ENCODE results near the gene TMEM117.

DNA sequence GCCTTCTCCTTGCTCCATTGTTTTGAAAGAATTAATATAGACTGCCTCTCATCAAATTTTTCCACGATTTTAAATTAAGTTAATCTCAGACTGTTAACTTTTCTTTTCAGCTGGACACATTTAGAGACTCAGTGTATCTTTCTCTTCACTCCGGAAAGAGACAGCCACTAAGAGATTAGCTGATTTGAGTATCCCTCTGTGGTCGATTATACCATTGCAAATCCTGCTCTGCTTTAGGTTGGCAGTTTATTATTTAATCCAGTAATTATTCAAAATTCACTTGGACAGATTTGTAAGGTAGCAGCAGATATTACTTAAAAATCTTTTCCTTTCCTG is 29.2 kb upstream of the TMEM117 start:
- TF ChIP-seq CTCF (IDR thresholded peaks at IDR 0.05) (no peak), POLR2A (IDR thresholded peaks at IDR 0.05) (no peak)

Data from esophagus squamous epithelium (tissue), 4 donors.